Left lung (tissue), 10 donors: ENCODE results near the gene CHRDL2. TPM values are rescaled to one million over a fixed set of nuclear protein-coding genes. Genes with fewer than 3 reads are reported as not detected.

Experiments used
- ATAC-seq: fragments of 200-7000 bp; cut with Tn5 transposase; one replicate; pipeline ENCODE4 v1.9.1; 2020; ENCODE audit warnings: moderate library complexity
- DNase-seq, 4 donors: peaks; one replicate each; pipeline ENCODE4 v3.0.0-alpha.2; 2013 to 2020
- H3K27ac ChIP-seq, 2 donors: fragments of 200-600 bp; sonication (generic) in 1 of 2; one replicate each; pipeline versions ENCODE4 v1.5.0 to v1.8.0; 2020 to 2021
- H3K27me3 ChIP-seq, 2 donors: fragments of 200-600 bp; sonication (generic) in 1 of 2; one replicate each; pipeline versions ENCODE4 v1.5.0 to v1.8.0; 2020 to 2021
- H3K36me3 ChIP-seq, 2 donors: fragments of 200-600 bp; sonication (generic) in 1 of 2; one replicate each; pipeline versions ENCODE4 v1.5.0 to v1.8.0; 2020 to 2021
- H3K4me1 ChIP-seq, 2 donors: fragments of 200-600 bp; one replicate each; pipeline ENCODE4 v1.8.0; 2021
- H3K4me3 ChIP-seq, 2 donors: fragments of 200-600 bp; sonication (generic) in 1 of 2; one replicate each; pipeline versions ENCODE4 v1.5.0 to v1.8.0; 2020 to 2021; ENCODE audit warnings: mild to moderate bottlenecking in 1 of 2
- H3K9me3 ChIP-seq, 2 donors: fragments of 200-600 bp; sonication (generic) in 1 of 2; one replicate each; pipeline versions ENCODE4 v1.5.0 to v1.8.0; 2020 to 2021
- intact Hi-C, 2 donors: fragments of 100-400 bp; cut with DNase I; formaldehyde crosslinking; loops; one replicate each; pipeline versions ENCODE4 v1.11.2 to v1.14.2; 2022
- polyA plus RNA-seq, 6 donors: library from polyadenylated mRNA; unstranded; fragments of 120-200 nt; gene quantifications; one replicate each; pipeline ENCODE4 v1.2.1, GENCODE V29; 2013; ENCODE audit not compliant: insufficient read length in 6 of 6
- total RNA-seq, 2 donors: library from RNA; stranded (reverse); fragmentation: NEBNext Ultra II Directional; extraction: Animal tissue kit (Norgen Biotek cat#: 25700); gene quantifications; one replicate each; pipeline ENCODE4 v1.2.1, GENCODE V29; 2021
- TF ChIP-seq, protein P1 (sequence below), 2 donors: fragments of 200-600 bp; sonication (generic) in 1 of 2; IDR thresholded peaks; one replicate each; pipeline versions ENCODE4 v1.5.0 to v1.8.0; 2021; ENCODE audit warnings: antibody characterized with exemption in 2 of 2
- donor health status: DM: no; HTN: yes; CAD: no.
- donor health status: DM: no; HTN: no; CAD: no.

CHRDL2 gene
- total and polyA plus RNA-seq, 8 donors, result 0.48 to 5.2 (median 0.69) TPM

GRCh38 chr11:74723511-74723910 lies 7.7 kb downstream of the CHRDL2 start:
- Histone ChIP-seq H3K36me3 (no peaks in the 10 kb centered on the region), H3K9me3 (no peaks in the 10 kb centered on the region), H3K27ac (no peak overlapping the region), H3K27me3 (peaks cover 0 to 15% of the 10 kb centered on the region in 2 donors), H3K4me3 (no peak overlapping the region), H3K4me1 (peaks cover 0 to 6% of the 10 kb centered on the region in 2 donors)
- intact Hi-C loops, result no loop called here
- DNase-seq (no peak), ATAC-seq (no peak)
- TF ChIP-seq, protein P1, sequence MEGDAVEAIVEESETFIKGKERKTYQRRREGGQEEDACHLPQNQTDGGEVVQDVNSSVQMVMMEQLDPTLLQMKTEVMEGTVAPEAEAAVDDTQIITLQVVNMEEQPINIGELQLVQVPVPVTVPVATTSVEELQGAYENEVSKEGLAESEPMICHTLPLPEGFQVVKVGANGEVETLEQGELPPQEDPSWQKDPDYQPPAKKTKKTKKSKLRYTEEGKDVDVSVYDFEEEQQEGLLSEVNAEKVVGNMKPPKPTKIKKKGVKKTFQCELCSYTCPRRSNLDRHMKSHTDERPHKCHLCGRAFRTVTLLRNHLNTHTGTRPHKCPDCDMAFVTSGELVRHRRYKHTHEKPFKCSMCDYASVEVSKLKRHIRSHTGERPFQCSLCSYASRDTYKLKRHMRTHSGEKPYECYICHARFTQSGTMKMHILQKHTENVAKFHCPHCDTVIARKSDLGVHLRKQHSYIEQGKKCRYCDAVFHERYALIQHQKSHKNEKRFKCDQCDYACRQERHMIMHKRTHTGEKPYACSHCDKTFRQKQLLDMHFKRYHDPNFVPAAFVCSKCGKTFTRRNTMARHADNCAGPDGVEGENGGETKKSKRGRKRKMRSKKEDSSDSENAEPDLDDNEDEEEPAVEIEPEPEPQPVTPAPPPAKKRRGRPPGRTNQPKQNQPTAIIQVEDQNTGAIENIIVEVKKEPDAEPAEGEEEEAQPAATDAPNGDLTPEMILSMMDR (IDR thresholded peaks at IDR 0.05), result no peak

- DNase-seq, result no peak
- no peak for ATAC-seq
- peaks cover 0 to 3% of the 10 kb centered on the region in 2 donors for H3K4me1 ChIP-seq
- no peaks in the 10 kb centered on the region for H3K9me3 ChIP-seq
- intact Hi-C loops, result no loop called here
- no peak overlapping the region for H3K4me3 ChIP-seq
- H3K27ac ChIP-seq, result peak overlapping the region in 1 of 2 donors; percentile 62
- no peaks in the 10 kb centered on the region for H3K36me3 ChIP-seq
- TF ChIP-seq, protein P1 (IDR thresholded peaks at IDR 0.05), result no peak
- H3K27me3 ChIP-seq, result peaks cover 0 to 11% of the 10 kb centered on the region in 2 donors
Observed at GRCh38 chr11:74721479-74721835, 9.8 kb downstream of the CHRDL2 start.

GRCh38 chr11:74720596-74721478 lies 10.4 kb downstream of the CHRDL2 start:
- TF ChIP-seq, protein P1 (IDR thresholded peaks at IDR 0.05), result no peak
- Histone ChIP-seq H3K27ac (peak overlapping the region in 1 of 2 donors; percentile 62), H3K4me3 (no peak overlapping the region), H3K9me3 (no peaks in the 10 kb centered on the region), H3K27me3 (peaks cover 0 to 5% of the 10 kb centered on the region in 2 donors), H3K36me3 (no peaks in the 10 kb centered on the region), H3K4me1 (no peaks in the 10 kb centered on the region)
- peak; percentile 77 for ATAC-seq
- intact Hi-C loops, result no loop called here
- peak in 3 of 4 donors; percentile 46 to 93 (median 81) for DNase-seq

DNA sequence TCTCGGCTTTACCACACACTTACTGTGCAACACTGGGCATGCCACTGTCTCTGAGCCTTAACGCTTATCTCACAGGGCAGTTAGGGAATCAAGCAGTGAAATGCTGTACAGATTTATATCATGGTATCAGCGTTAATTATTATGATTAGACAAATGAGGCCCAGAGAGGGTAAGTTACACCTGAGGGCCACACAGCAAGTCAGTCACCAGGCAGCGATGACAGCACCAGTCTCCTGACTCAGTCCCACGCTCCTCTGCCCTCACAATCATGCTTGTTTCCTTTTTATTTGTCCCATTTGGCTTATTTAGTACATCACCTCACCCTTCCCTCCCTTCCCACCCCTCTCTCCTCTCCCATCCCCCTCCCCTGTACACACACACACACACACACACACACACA lies 12.2 kb downstream of the CHRDL2 start:
- no peaks in the 10 kb centered on the region for H3K36me3 ChIP-seq
- H3K9me3 ChIP-seq, result no peaks in the 10 kb centered on the region
- intact Hi-C loops, result no loop called here
- H3K4me3 ChIP-seq, result no peak overlapping the region
- H3K27ac ChIP-seq, result no peak overlapping the region
- H3K27me3 ChIP-seq, result no peaks in the 10 kb centered on the region
- no peaks in the 10 kb centered on the region for H3K4me1 ChIP-seq
- ATAC-seq (no peak), DNase-seq (no peak)
- TF ChIP-seq, protein P1 (IDR thresholded peaks at IDR 0.05), result no peak

DNA sequence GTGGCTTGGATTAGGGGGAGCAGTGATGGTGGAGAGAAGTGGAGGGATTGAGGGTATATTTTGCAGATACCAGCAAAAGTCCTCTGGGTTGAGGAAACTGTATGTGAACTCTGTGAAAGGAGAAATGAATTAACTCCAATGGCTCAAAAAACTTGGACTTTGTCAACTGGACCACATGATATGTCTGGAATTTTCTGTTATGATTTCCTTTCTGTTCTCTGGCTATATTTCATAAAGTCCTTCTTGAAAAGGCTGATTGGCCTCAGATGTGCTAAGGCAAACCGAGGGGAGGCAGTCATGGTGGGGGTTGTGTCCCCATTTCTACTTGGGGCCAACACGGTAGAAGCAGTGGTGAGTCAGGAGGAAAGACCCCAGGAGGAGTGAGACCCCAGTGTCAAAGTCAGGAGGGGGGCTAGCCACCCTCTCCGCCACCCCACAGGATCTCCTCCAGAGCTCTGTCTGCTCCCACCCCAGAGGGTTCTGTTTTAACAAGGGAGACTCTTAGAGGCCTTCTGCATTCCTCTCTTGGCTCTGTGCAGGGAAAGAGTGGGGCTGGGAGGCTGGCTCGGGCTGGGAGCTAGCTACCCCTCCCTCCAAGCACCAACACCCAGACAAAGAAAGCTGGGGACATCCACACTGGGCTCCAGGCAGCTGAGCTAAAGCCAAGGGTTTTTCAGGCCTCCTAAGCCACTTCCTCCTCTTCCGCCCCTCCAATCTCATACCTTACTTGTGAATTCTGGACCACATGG lies 13.8 kb downstream of the CHRDL2 start:
- TF ChIP-seq, protein P1 (IDR thresholded peaks at IDR 0.05), result no peak
- ATAC-seq (peak; percentile 8), DNase-seq (no peak)
- no peak overlapping the region for H3K4me3 ChIP-seq
- H3K4me1 ChIP-seq, result no peaks in the 10 kb centered on the region
- H3K27ac ChIP-seq, result peak overlapping the region in 1 of 2 donors; percentile 65
- H3K27me3 ChIP-seq, result no peaks in the 10 kb centered on the region
- intact Hi-C loops, result no loop called here
- no peaks in the 10 kb centered on the region for H3K9me3 ChIP-seq
- H3K36me3 ChIP-seq, result no peaks in the 10 kb centered on the region
